GM20000 (cell line): ENCODE data around the gene VWF.
"Not testable (repeated sequence)": the region's sequence is repeated elsewhere in the genome, so short reads cannot be mapped to it uniquely, and the experiment has no call there.

Experiments used
- DNase-seq: peaks from one replicate; pipeline ENCODE4 v3.0.0; 2012; ENCODE audit warnings: low spot score
- TF ChIP-seq, protein P1 (sequence below): IDR thresholded peaks from 2 replicates; pipeline ENCODE4 v1.5.1; 2012; ENCODE audit warnings: mild to moderate bottlenecking, control low read depth; ENCODE audit errors: extremely low read depth, missing control alignments

VWF gene

DNA sequence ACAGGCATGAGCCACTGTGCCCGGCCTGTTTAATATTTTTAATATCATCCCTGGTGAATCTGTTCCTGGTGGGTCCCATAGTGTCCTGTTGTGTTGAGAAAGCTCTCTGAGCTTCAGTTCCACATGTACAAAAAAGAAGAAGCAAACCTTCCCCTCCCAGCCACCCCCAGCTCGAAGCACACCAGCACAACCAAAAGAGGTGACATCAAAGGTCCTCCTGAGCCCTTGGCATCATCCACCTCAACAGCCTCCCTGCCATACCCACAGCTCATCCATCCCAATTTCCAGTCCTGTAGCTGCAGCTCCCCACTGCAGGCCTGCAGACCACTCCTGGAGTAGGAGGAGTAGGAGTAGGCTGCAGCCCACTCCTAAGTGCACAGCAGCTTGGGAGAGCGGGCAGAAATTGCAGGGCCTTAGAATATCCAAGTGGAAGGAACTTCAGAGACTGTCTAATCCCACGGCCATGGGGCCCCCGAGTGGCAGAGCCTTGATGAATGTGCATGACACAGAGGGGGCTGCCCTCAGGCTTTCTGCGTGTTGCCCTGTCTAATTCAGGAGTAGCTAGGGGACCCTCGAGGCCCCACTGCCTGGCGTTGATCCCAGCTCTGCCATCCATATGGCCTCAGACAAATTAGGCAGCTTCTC lies 39.1 kb upstream of the VWF start:
- DNase-seq, result no peak
- TF ChIP-seq, protein P1, sequence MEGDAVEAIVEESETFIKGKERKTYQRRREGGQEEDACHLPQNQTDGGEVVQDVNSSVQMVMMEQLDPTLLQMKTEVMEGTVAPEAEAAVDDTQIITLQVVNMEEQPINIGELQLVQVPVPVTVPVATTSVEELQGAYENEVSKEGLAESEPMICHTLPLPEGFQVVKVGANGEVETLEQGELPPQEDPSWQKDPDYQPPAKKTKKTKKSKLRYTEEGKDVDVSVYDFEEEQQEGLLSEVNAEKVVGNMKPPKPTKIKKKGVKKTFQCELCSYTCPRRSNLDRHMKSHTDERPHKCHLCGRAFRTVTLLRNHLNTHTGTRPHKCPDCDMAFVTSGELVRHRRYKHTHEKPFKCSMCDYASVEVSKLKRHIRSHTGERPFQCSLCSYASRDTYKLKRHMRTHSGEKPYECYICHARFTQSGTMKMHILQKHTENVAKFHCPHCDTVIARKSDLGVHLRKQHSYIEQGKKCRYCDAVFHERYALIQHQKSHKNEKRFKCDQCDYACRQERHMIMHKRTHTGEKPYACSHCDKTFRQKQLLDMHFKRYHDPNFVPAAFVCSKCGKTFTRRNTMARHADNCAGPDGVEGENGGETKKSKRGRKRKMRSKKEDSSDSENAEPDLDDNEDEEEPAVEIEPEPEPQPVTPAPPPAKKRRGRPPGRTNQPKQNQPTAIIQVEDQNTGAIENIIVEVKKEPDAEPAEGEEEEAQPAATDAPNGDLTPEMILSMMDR, result no peak

DNA sequence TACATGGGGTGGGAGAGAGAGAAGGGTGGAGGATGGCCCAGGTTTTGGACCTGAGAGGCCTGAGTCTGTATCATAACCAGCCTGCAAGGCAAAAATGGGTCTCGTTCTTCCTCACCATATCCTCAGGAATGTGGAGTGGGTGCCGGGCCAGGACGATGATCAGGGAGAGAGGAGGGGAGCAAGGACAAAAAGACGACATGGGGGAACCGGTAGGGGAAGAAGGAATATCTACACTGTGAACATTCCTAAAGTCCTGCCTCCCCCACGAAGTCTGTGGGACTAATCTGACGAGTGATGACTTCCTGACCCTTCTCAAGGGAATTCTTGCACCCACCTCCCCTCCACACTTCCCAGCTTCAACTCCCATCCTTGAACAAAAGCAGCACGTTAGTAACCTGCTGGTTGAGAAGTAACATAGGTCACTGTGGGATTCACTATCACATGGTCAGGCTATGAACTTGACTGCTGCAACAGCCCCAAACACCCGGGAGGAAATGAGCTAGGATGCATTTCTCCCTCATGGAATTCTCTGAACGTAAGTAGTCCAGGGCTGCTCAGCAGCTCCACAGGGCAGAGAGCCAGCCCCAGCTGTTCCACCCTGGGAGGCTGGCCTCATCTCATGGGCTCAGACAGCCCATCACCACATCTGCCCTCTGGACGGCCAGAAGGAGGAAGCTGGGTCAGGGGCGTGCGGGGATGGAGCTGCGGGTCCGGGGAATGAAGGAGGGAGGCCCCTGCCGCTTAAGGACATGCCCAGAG lies 36.8 kb upstream of the VWF start:
- DNase-seq, result no peak
- TF ChIP-seq, protein P1, result no peak

GRCh38 chr12:6160049-6160649 lies 35.7 kb upstream of the VWF start:
- DNase-seq, result not testable (repeated sequence)

DNA sequence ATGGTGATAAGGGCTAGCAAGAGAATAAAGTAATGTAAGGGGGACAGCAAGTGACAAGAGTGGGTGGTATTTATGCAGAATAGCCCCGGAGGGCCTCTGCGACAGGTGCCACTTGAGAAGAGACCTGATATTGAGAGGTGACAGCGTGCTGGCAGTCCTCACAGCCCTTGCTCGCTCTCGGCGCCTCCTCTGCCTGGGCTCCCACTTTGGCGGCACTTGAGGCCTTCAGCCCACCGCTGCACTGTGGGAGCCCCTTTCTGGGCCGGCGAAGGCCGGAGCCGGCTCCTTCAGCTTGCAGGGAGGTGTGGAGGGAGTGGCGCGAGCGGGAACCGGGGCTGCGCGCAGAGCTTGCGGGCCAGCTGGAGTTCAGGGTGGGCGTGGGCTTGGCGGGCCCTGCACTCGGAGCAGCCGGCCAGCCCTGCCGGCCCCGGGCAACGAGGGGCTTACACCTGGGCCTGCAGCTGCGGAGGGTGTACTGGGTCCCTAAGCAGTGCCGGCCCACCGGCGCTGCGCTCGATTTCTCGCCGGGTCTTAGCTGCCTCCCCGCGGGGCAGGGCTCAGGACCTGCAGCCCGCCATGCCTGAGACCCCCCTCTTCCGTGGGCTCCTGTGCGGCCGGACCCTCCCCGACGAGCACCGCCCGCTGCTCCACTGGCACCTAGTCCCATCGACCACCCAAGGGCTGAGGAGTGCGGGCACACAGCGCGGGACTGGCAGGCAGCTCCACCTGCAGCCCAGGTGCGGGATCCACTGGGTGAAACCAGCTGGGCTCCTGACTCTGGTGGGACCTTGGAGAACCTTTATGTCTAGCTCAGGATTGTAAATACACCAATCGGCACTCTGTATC lies 34.9 kb upstream of the VWF start:
- not testable (repeated sequence) for DNase-seq

DNA sequence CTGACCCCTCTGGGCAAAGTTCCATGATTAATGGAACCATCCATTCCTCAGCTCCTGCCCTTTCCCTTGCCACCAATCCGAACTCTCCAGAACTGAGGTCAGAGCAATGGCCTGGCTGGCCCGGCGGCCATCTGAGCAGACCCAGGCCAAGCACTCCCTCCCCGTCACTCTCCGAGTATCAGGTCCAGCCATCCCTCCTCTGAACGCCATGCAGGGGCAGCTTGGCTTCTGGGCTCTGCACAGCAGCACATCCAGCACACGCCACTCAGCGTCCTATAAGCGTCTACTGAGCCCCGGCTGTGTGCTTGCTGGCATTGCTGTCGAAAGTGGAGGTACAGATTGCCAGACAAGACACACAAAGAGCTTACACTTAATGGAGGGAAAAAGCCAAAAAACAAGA lies 34.3 kb upstream of the VWF start:
- DNase-seq, result no peak
- TF ChIP-seq, protein P1, result no peak

DNA sequence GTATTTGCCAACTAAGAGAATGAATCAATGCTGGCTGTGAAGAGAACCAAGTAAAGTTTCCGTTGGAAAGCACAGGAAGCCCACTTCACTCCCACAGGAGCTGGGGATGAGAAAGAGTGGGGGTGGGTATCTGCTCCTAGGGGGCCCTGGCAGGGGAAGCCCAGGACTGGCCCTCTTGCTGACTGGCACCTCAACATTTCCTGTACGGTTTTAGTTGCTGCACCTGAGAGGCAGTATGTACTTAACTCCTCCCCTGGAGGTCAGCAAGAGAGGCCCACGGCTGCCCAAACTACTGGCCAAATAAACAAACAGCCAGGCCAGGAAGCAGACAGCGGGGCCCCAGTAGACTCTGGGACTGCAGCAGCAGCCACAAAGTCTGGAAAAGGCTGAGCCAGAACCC lies 33.8 kb upstream of the VWF start:
- TF ChIP-seq, protein P1, result no peak
- DNase-seq, result no peak

DNA sequence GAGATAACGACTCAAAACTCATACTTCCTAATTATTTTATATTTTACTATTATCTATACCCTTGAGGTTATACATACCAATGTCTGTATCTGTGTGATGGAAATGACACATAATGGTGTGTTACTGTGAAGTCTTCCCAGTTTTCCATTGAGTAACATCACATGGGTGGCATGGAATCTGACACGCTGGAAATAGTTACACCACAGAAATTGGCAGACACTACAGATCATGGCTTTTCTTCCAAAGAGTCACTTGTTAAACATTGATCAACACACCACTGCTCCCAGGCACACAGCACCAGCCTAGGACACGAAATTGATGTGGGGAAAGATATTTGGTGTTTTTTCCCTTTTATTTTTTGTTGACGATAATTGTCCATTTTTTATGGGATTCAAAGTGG lies 33.0 kb upstream of the VWF start:
- TF ChIP-seq, protein P1, result no peak

More for the DNA sequence above, 33.0 kb upstream of the VWF start:
- no peak for DNase-seq
